GM18951 (cell line): Measurements from ENCODE around the gene ASPSCR1.

Source experiments
- POLR2A ChIP-seq: IDR thresholded peaks from 4 replicates; pipeline ENCODE4 v1.6.1; 2011; ENCODE audit warnings: mild to moderate bottlenecking; ENCODE audit not compliant: insufficient read length, insufficient read depth; ENCODE audit errors: extremely low read depth
- in situ Hi-C: fragments of 300-500 bp; cut with MboI; formaldehyde crosslinking; loops from one replicate; pipeline ENCODE4 v1.12.0; 2022; ENCODE audit warnings: low sequenced_read_pairs, mixed read lengths, inconsistent platforms; ENCODE audit not compliant: unreplicated experiment

The ASPSCR1 gene

GRCh38 chr17:82007495-82008257 is 30.2 kb downstream of the ASPSCR1 start:
- in situ Hi-C loops = no loop called here
- TF ChIP-seq POLR2A = no peak

DNA sequence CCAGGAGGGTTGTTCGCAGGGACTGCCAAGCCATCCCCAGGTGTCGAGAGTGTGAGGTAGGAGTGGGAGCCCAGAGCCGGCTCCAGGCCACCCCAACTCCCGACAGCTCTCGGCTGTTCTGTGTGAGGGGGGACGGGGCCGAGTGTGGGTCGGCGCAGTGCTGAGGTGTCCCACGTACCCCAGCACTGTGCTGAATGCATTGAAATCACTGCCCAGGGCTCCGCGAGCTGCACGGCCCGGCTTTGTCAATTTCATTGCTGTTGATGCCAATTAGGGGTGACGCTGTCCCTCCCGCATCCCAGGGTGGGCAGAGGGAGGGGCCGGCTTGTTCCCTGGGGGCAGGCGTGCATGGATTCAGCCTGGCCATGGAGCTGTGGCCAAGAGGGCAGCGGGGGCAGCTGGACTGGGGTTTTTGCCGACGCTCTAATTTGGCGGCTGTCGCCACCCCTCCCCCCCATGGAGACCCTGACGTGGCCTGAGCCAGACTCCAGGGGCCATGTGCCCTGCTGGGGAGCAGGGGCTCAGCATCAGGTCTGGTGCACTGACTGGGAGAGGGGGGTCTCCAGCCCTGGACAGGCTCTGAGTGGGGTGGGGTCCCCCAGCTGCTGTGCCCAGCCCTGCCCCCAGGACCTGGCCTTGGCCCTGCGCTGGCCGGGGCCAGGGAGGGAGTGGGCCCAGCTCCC is 31.0 kb downstream of the ASPSCR1 start:
- no peak for TF ChIP-seq POLR2A
- in situ Hi-C loops = no loop called here

GRCh38 chr17:82008941-82009405 is 31.5 kb downstream of the ASPSCR1 start:
- no peak for TF ChIP-seq POLR2A
- in situ Hi-C loops = no loop called here

- no peak for TF ChIP-seq POLR2A
- in situ Hi-C loops = no loop called here
Observed at GRCh38 chr17:82009413-82009812, 32.0 kb downstream of the ASPSCR1 start.

DNA sequence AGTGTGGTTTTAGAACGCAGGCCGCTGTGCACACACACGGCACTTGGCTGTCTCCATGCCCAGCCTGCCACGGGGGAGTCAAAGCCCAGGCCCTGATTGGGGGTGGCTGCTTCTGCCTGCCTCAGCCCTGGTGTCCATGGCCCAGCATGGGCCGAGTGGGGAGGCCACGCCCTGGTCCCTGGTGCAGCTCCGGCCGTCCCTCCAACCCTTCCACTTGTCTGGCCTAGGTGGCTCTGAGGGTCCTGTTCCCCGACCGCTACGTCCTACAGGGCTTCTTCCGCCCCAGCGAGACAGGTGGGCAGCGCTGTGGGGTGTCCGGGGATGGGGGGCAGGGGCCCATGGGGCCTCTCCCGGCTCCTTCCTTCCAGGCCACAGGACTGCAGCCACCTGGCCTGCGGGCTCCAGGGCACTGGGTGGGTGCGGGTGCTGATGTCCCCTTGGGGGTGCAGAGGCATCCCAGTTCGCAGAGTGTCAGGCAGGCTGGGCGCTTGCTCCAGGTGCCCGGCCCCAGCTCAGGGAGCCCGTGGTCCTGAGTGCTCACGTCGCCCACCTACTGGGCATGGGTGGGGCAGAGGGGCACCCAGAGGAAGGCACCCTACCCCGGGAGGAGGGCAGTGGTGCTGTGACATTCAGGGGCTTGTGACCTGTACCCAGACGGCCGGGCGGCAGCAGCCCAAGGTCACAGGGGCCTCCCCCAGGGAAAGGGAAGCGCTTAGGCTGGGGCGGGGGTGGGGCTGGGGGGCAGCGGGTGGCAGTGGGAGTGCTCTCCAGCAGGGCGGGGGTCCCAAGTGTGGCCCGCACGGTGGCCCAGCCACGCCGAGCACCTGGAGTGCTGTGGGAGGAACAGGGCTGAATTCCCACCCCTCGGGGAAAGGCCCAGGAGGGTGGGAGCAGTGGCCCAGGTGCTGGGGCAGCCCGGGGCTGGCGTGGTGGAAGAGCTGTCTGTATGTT is 33.4 kb downstream of the ASPSCR1 start:
- in situ Hi-C loops = no loop called here
- TF ChIP-seq POLR2A = no peak

GRCh38 chr17:82011617-82012187 is 34.3 kb downstream of the ASPSCR1 start:
- in situ Hi-C loops = no loop called here
- no peak for TF ChIP-seq POLR2A

DNA sequence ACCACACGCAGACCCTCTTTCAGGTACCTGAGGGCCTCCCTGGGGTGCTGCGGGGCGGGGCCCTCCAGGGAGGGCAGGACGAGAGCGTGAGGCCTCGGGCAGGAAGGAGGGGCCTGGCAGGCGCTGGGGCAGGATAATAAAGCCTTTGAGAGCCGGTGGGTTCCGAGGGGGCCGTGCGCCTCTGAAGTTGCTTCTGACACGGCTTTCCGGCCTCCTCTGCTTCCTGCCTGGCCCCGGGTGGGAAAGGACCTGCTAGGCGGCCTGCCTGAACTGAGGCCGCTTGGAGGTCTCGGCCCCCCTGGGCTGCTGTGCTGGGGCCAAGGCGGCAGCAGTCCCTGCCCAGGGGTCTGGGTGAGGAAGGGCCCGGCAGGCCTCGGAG is 34.8 kb downstream of the ASPSCR1 start:
- TF ChIP-seq POLR2A = no peak

DNA sequence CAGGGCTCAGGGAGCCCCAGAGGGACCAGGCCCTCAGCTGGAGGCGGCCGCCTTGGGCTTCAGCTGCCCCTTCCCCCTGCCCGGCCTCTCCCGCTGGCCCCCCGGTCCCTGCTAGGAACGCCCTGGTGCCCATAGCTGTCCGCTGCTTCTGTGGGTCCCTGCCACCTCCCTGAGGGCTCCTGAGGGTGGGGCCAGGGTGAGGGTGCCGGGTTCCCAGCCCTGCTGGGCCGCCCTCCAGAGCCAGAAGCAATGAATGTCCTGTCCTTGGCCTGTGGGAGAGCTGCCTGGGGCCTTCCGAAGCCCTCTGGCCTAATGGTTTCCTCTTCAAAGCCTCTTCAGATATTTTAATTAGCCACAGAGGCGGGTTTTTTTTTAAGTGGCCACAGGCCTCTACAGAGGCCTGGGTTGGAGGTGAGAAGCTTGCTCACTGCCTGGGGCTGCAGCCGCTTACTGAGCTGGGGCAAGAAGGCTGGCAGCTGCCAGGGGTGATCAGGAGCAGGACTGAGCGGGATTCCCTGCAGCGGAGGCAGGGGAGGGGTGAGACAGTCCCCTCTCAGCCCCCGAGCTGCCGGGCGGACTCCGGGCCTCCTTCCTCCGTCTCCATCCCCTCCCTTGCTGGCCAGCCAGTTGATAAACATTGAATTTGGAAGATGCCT is 35.3 kb downstream of the ASPSCR1 start:
- TF ChIP-seq POLR2A = no peak
- in situ Hi-C loops = no loop called here

More for the DNA sequence above, 34.8 kb downstream of the ASPSCR1 start:
- in situ Hi-C loops = no loop called here

- no peak for TF ChIP-seq POLR2A
- in situ Hi-C loops = no loop called here
Observed at GRCh38 chr17:82013341-82013740, 35.9 kb downstream of the ASPSCR1 start.

- in situ Hi-C loops = no loop called here
- no peak for TF ChIP-seq POLR2A
Observed at GRCh38 chr17:82013772-82014321, 36.4 kb downstream of the ASPSCR1 start.

- in situ Hi-C loops = no loop called here
- TF ChIP-seq POLR2A = no peak
Observed at GRCh38 chr17:82014432-82014831, 37.0 kb downstream of the ASPSCR1 start.

DNA sequence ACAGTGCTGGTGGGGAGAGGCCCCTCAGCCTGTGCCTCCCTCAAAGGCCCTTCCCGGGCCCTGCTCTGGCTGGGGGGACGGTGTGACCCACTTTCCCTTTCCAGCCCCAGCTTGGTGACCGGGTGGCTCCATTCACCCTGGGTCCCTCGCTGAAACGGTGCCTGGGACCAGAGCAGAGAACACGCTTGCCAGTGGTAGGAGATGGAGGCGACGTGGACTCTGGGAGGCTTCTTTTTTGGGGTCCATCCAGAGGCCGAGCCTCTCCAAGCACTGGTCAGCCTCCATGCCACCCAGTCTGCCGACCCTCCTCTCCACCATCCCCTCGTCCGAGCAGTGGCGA is 37.5 kb downstream of the ASPSCR1 start:
- no peak for TF ChIP-seq POLR2A
- in situ Hi-C loops = no loop called here
